ENCODE data around the gene UGGT1. TPM values are rescaled to one million over a fixed set of nuclear protein-coding genes. Genes with fewer than 3 reads are reported as not detected.

The UGGT1 gene
- total and polyA plus RNA-seq, 2 donors from 2014 or later = 7.0 to 52.3 TPM

DNA sequence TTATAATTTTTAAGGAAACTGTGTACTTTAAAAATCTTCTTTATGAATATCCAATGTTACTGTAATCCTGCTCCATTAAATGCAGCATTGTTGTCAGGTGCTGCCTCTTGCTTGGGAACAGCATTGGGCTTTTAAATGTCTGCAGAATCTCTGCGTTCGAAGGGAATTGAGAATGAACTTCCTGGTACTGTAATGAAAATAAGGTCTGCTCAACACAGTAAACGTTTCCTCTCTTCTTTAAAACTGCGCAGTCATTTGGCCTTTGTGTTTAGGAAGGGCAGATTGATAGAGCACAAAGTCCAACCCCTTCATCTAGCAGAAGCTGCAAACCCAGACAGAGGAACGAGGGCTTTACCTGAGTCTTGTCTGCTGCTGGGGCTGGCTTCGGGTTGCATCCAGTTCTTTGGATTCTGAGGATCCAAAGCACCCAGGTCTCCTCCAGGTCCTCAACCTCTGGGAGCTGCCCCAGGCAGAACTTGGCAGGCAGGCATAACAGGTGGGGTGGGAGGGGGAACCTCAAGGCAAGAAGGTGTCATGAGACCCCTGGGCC lies 104.5 kb downstream of the UGGT1 start:
- Histone ChIP-seq H3K9me3 (ENCODE audit: control insufficient read depth in 2 of 3, insufficient read depth in 1 of 3, low read length in 3 of 3) (no peaks in the 10 kb centered on the region), H3K27me3 (ENCODE audit: control insufficient read depth, insufficient read depth, low read length) (no peaks in the 10 kb centered on the region), H3K9ac (ENCODE audit: low read length in 3 of 3) (no peak overlapping the region), H3K4me3 (ENCODE audit: low read length in 3 of 3) (no peak overlapping the region), H3K36me3 (ENCODE audit: control insufficient read depth in 2 of 3, insufficient read depth in 3 of 3, low read length in 3 of 3) (peaks cover 0 to 4% (median 0%) of the 10 kb centered on the region in 3 donors), H3K27ac (ENCODE audit: low read depth in 2 of 2, low read length in 2 of 2) (no peak overlapping the region), H3K4me1 (ENCODE audit: control insufficient read depth in 2 of 3, insufficient read depth in 2 of 3, low read depth in 1 of 3, low read length in 3 of 3) (no peaks in the 10 kb centered on the region)
- DNase-seq = no peak
- intact Hi-C loops (cut with DNase I) = no loop called here
- no peak for FAIRE-seq
- TF ChIP-seq, protein P1, sequence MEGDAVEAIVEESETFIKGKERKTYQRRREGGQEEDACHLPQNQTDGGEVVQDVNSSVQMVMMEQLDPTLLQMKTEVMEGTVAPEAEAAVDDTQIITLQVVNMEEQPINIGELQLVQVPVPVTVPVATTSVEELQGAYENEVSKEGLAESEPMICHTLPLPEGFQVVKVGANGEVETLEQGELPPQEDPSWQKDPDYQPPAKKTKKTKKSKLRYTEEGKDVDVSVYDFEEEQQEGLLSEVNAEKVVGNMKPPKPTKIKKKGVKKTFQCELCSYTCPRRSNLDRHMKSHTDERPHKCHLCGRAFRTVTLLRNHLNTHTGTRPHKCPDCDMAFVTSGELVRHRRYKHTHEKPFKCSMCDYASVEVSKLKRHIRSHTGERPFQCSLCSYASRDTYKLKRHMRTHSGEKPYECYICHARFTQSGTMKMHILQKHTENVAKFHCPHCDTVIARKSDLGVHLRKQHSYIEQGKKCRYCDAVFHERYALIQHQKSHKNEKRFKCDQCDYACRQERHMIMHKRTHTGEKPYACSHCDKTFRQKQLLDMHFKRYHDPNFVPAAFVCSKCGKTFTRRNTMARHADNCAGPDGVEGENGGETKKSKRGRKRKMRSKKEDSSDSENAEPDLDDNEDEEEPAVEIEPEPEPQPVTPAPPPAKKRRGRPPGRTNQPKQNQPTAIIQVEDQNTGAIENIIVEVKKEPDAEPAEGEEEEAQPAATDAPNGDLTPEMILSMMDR (IDR thresholded peaks at IDR 0.05; ENCODE audit: borderline replicate concordance, extremely low read depth, insufficient read depth) = no peak

DNA sequence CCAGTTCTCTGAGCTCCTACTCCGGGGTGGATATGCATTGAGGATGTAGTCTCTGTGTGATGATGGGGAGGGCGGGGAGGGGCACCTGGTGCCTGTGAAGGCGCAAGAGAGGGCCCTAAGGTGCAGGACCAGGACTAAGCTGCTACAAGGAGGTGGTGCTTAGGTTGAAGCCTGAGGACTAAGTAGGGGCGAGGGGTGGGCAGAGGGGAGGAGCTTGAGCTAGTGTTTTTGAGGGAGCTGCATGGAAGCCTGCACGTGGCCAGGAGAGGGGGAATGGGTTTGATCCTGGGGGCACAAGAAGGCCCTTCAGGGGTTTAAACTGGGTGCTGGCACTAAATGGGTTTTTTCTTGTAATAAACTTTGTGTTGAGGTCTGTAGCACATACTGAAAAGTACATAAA lies 105.0 kb downstream of the UGGT1 start:
- no peak for FAIRE-seq
- no peak overlapping the region for H3K9ac ChIP-seq (ENCODE audit: low read length in 3 of 3)
- intact Hi-C loops (cut with DNase I) = no loop called here
- no peaks in the 10 kb centered on the region for H3K9me3 ChIP-seq (ENCODE audit: control insufficient read depth in 2 of 3, insufficient read depth in 1 of 3, low read length in 3 of 3)
- no peak overlapping the region for H3K27ac ChIP-seq (ENCODE audit: low read depth in 2 of 2, low read length in 2 of 2)
- H3K4me3 ChIP-seq (ENCODE audit: low read length in 3 of 3) = no peak overlapping the region
- no peaks in the 10 kb centered on the region for H3K4me1 ChIP-seq (ENCODE audit: control insufficient read depth in 2 of 3, insufficient read depth in 2 of 3, low read depth in 1 of 3, low read length in 3 of 3)
- no peaks in the 10 kb centered on the region for H3K27me3 ChIP-seq (ENCODE audit: control insufficient read depth, insufficient read depth, low read length)
- TF ChIP-seq, protein P1 (IDR thresholded peaks at IDR 0.05; ENCODE audit: borderline replicate concordance, extremely low read depth, insufficient read depth) = no peak
- no peak for DNase-seq
- H3K36me3 ChIP-seq (ENCODE audit: control insufficient read depth in 2 of 3, insufficient read depth in 3 of 3, low read length in 3 of 3) = no peaks in the 10 kb centered on the region

DNA sequence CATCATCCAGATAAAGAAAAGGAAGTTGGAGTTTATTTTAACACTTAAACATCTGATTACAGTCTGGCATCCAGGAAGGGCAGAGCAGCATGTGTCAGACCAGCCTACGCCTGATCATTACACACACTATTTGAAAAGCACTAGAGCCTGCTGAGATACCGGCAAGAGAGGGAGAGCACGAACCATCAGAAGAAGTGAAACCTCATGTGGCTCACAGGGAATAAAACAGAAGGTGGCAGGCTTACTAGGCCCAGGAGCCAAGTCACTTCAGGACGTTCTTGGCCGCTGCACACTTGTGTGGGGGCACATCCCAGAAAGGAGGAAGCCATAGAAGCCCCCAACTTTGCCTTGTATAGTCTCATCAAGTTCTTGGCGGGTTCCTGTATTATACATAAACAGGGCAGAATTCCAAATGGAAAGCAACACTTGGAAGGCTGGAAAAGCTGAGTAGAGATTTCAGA lies 105.5 kb downstream of the UGGT1 start:
- H3K4me3 ChIP-seq (ENCODE audit: low read length in 3 of 3) = no peak overlapping the region
- H3K27me3 ChIP-seq (ENCODE audit: control insufficient read depth, insufficient read depth, low read length) = no peaks in the 10 kb centered on the region
- no peaks in the 10 kb centered on the region for H3K9me3 ChIP-seq (ENCODE audit: control insufficient read depth in 2 of 3, insufficient read depth in 1 of 3, low read length in 3 of 3)
- H3K4me1 ChIP-seq (ENCODE audit: control insufficient read depth in 2 of 3, insufficient read depth in 2 of 3, low read depth in 1 of 3, low read length in 3 of 3) = no peaks in the 10 kb centered on the region
- H3K9ac ChIP-seq (ENCODE audit: low read length in 3 of 3) = no peak overlapping the region
- H3K27ac ChIP-seq (ENCODE audit: low read depth in 2 of 2, low read length in 2 of 2) = no peak overlapping the region
- TF ChIP-seq, protein P1 (IDR thresholded peaks at IDR 0.05; ENCODE audit: borderline replicate concordance, extremely low read depth, insufficient read depth) = no peak
- intact Hi-C loops (cut with DNase I) = no loop called here
- FAIRE-seq (no peak), DNase-seq (no peak)
- no peaks in the 10 kb centered on the region for H3K36me3 ChIP-seq (ENCODE audit: control insufficient read depth in 2 of 3, insufficient read depth in 3 of 3, low read length in 3 of 3)

DNA sequence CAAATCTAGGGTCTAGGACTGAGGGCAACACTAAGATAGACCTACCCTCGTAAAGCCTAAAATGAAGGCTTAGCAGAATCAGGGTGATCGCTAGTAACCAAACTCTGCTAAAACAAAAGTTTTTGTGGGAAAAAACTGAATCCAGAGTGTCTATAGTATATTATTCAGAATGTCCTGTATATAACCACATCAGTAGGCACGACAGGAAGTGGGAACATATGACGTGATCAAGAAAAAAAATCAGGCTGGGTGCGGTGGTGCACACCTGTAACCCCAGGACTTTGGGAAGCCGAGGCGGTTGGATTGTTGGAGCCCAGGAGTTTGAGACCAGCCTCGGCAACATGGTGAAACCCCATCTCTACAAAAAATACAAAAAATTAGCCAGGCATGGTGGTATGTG lies 106.1 kb downstream of the UGGT1 start:
- FAIRE-seq (no peak), DNase-seq (no peak)
- H3K27ac ChIP-seq (ENCODE audit: low read depth in 2 of 2, low read length in 2 of 2) = no peak overlapping the region
- H3K4me3 ChIP-seq (ENCODE audit: low read length in 3 of 3) = no peak overlapping the region
- no peak overlapping the region for H3K9ac ChIP-seq (ENCODE audit: low read length in 3 of 3)
- no peaks in the 10 kb centered on the region for H3K9me3 ChIP-seq (ENCODE audit: control insufficient read depth in 2 of 3, insufficient read depth in 1 of 3, low read length in 3 of 3)
- H3K4me1 ChIP-seq (ENCODE audit: control insufficient read depth in 2 of 3, insufficient read depth in 2 of 3, low read depth in 1 of 3, low read length in 3 of 3) = no peaks in the 10 kb centered on the region
- no peaks in the 10 kb centered on the region for H3K27me3 ChIP-seq (ENCODE audit: control insufficient read depth, insufficient read depth, low read length)
- H3K36me3 ChIP-seq (ENCODE audit: control insufficient read depth in 2 of 3, insufficient read depth in 3 of 3, low read length in 3 of 3) = no peaks in the 10 kb centered on the region
- TF ChIP-seq, protein P1 (IDR thresholded peaks at IDR 0.05; ENCODE audit: borderline replicate concordance, extremely low read depth, insufficient read depth) = no peak
- intact Hi-C loops (cut with DNase I) = no loop called here

Data from kidney (tissue), 14 donors.